Osteocyte (in vitro differentiated cells): Measurements from ENCODE around the gene BRD7. TPM values are rescaled to one million over a fixed set of nuclear protein-coding genes. Genes with fewer than 3 reads are reported as not detected.

Experiments
- DNase-seq: peaks from one replicate; pipeline ENCODE4 v3.0.0; 2021; ENCODE audit warnings: mixed read lengths; ENCODE audit not compliant: unreplicated experiment; ENCODE audit errors: extremely low spot score
- H3K27ac Mint-ChIP-seq: one replicate; pipeline ENCODE4 v1.8.0; 2021; ENCODE audit warnings: mild to moderate bottlenecking, mixed read lengths; ENCODE audit not compliant: unreplicated experiment
- H3K27me3 Mint-ChIP-seq: one replicate; pipeline ENCODE4 v1.8.0; 2021; ENCODE audit warnings: mixed read lengths; ENCODE audit not compliant: unreplicated experiment
- H3K36me3 Mint-ChIP-seq: one replicate; pipeline ENCODE4 v1.8.0; 2021; ENCODE audit warnings: mixed read lengths; ENCODE audit not compliant: unreplicated experiment
- H3K4me1 Mint-ChIP-seq: one replicate; pipeline ENCODE4 v1.8.0; 2021; ENCODE audit warnings: mixed read lengths; ENCODE audit not compliant: unreplicated experiment
- H3K4me3 Mint-ChIP-seq: one replicate; pipeline ENCODE4 v1.8.0; 2021; ENCODE audit warnings: mild to moderate bottlenecking, moderate library complexity, mixed read lengths; ENCODE audit not compliant: unreplicated experiment
- H3K9me3 Mint-ChIP-seq: one replicate; pipeline ENCODE4 v1.8.0; 2021; ENCODE audit warnings: mixed read lengths; ENCODE audit not compliant: unreplicated experiment
- total RNA-seq: library from RNA; stranded (reverse); gene quantifications from 2 replicates; pipeline ENCODE4 v1.2.1, GENCODE V29; 2021
- TF ChIP-seq, protein P1 (sequence below): fragments of 200-600 bp; sonication (generic); IDR thresholded peaks from 2 replicates; pipeline ENCODE4 v1.5.0; 2021; ENCODE audit warnings: antibody characterized with exemption, mild to moderate bottlenecking, moderate library complexity

The BRD7 gene
- total RNA-seq, 1 donor from 2014 or later, result 72.3 TPM

DNA sequence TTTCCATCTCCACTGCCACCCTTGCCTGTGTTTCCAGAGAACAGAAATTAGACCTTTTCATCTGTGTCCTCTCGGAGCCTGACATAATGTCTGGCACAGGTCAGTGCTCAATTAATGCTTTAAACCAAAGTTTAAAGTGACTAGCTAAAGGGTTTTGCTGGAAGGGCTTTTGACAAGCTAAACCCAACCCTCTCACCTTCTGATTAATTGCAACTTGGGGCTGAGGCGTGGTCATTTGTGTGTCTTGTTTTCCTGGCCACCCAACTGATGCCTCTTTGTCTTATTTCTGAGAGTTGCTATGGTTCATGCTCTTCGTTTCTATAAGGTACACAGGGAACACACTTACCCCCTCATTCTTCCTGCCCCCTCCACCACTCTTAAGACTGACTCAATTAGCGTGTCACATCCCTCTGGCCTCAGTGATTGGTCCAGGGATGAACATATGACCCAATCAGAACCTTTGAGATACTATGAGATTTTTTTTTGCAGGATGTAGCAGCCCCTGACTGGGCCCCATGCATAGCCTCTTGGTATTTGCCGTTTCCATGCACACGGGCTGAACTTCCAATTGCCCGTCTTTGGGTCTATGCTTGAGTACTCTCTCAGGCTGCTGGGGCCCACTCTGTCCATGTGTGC, 15.8 kb upstream of the BRD7 start:
- Mint-ChIP-seq H3K4me3 (no peak overlapping the region), H3K27me3 (peaks cover 15% of the 10 kb centered on the region)
- TF ChIP-seq, protein P1, sequence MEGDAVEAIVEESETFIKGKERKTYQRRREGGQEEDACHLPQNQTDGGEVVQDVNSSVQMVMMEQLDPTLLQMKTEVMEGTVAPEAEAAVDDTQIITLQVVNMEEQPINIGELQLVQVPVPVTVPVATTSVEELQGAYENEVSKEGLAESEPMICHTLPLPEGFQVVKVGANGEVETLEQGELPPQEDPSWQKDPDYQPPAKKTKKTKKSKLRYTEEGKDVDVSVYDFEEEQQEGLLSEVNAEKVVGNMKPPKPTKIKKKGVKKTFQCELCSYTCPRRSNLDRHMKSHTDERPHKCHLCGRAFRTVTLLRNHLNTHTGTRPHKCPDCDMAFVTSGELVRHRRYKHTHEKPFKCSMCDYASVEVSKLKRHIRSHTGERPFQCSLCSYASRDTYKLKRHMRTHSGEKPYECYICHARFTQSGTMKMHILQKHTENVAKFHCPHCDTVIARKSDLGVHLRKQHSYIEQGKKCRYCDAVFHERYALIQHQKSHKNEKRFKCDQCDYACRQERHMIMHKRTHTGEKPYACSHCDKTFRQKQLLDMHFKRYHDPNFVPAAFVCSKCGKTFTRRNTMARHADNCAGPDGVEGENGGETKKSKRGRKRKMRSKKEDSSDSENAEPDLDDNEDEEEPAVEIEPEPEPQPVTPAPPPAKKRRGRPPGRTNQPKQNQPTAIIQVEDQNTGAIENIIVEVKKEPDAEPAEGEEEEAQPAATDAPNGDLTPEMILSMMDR, result no peak

DNA sequence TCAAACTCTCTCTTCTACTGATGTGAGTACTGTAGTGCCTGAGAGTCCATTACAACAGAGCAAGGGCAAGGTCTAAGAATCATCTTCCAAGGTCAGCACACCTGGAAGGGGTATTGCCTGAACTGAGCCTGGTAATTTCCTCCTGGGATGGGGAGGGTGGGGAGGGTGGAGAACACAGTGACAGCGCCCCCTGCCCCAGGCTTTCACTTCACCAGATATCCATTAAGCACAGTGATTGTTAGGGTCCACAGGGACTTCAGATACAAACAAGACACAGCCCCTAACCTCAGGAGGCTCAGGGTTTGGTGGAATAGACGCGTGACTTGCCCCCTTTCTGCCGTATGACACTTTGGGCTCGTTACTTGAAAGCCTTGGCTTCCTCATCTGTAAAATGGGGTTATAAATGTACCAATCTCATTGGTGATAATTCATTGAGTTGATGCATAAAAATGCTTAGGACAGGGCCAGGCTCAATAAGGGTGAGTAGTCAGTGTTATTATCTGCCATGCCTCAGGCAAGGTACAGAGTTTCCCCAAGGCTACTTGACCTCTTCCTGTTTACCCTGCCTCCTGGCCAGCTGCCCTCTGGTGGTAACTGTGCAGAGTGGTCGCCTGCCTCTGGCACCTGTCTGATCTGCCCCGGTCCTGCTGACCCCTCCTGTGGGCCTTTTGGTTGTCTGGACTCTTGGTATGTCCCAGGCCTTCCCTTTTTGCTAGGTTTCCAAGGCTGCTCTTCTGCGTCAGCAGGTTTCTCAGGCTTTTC, 13.1 kb upstream of the BRD7 start:
- TF ChIP-seq, protein P1, result no peak
- Mint-ChIP-seq H3K4me3 (no peak overlapping the region), H3K36me3 (no peaks in the 10 kb centered on the region), H3K27ac (no peak overlapping the region), H3K4me1 (no peaks in the 10 kb centered on the region), H3K9me3 (no peaks in the 10 kb centered on the region), H3K27me3 (peaks cover 11% of the 10 kb centered on the region)
- no peak for DNase-seq

More for the DNA sequence above, 15.8 kb upstream of the BRD7 start:
- H3K4me1 Mint-ChIP-seq, result no peaks in the 10 kb centered on the region
- no peaks in the 10 kb centered on the region for H3K36me3 Mint-ChIP-seq
- no peak overlapping the region for H3K27ac Mint-ChIP-seq
- DNase-seq, result no peak
- no peaks in the 10 kb centered on the region for H3K9me3 Mint-ChIP-seq

DNA sequence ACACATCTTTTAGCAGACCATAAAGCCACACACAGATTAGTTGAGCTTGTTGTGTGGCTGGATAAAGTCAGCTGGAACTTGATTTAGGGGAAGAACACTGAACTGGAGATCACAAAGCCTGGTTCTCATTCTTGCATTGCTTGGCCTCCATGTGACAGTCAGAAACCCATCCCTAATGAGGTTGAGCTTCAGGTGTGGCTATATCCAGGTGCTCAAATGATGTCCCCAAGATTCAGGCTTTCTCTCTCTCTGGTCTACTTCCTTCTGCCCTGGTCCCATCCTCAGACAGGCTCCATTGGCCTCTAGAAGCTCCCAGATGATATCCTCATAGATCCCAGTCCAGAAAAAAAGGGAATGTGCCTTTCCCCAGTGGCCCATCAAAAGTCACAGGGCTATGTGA, 9.6 kb upstream of the BRD7 start:
- no peaks in the 10 kb centered on the region for H3K4me1 Mint-ChIP-seq
- no peaks in the 10 kb centered on the region for H3K36me3 Mint-ChIP-seq
- H3K27me3 Mint-ChIP-seq, result peaks cover 18% of the 10 kb centered on the region
- TF ChIP-seq, protein P1, result no peak
- no peak overlapping the region for H3K27ac Mint-ChIP-seq
- H3K9me3 Mint-ChIP-seq, result no peaks in the 10 kb centered on the region
- H3K4me3 Mint-ChIP-seq, result no peak overlapping the region
- DNase-seq, result no peak

DNA sequence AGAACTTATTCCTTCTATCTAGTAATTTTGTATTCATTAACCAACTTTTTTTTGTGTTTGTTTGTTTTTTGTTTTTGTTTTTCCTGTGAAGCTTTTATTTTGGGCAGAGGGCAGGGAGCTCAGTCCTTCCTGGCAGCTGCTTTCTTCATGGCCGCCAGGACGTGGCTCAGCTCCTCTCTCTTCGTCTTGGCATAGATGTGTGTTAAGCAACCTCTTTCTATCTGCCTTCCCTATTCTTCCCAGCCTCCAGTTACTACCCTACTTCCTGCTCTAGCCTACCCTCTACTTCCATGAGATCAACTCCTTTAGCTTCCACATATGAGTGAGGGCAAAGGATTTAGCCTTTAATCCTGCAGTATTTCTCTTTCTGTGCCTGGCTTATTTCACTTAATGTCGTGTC, 8.2 kb upstream of the BRD7 start:
- Mint-ChIP-seq H3K27ac (no peak overlapping the region), H3K4me3 (no peak overlapping the region), H3K4me1 (no peaks in the 10 kb centered on the region), H3K27me3 (peaks cover 18% of the 10 kb centered on the region), H3K9me3 (no peaks in the 10 kb centered on the region), H3K36me3 (no peaks in the 10 kb centered on the region)
- no peak for DNase-seq
- TF ChIP-seq, protein P1, result no peak

DNA sequence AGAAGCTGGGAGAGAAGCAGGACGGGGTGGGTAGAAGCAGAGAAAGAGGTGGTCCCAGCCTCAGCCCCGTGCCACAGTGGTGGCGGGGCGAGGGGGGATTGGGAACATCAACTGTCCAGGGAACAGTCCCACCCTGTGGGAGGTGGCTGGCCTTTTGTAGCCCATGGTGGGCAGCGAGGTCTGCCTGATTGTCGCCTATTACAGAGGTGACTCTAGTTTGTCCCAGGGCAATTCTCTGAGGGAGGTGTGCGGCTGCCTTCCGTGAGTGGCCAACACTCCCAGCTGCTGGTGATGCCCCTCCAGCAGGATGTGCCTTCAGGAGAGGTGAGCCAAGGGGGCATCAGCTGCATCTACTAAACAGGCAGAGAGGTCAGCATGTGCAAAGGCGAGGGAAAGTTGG, 5.0 kb upstream of the BRD7 start:
- no peak overlapping the region for H3K4me3 Mint-ChIP-seq
- peaks cover 5% of the 10 kb centered on the region for H3K4me1 Mint-ChIP-seq
- DNase-seq, result no peak
- H3K9me3 Mint-ChIP-seq, result no peaks in the 10 kb centered on the region
- H3K36me3 Mint-ChIP-seq, result no peaks in the 10 kb centered on the region
- H3K27me3 Mint-ChIP-seq, result peaks cover 18% of the 10 kb centered on the region
- H3K27ac Mint-ChIP-seq, result no peak overlapping the region
- TF ChIP-seq, protein P1, result no peak
